K562 (cell line): ENCODE data around the gene CHD5. TPM values are rescaled to one million over a fixed set of nuclear protein-coding genes. Genes with fewer than 3 reads are reported as not detected.
A peak's percentile ranks its signal among the peaks of the same experiment; 100 is the strongest.

Source experiments
- ATAC-seq: fragments of 200-7000 bp; cut with Tn5 transposase; 3 replicates; pipeline ENCODE4 v1.9.1; 2020; ENCODE audit warnings: moderate library complexity
- BruUV-seq: library from RNA; stranded (reverse); fragments of 400-500 nt; replicated peaks from 2 replicates; lab custom pipeline; 2021; lab: Mats Ljungman, UMichigan
- CTCF ChIA-PET: fragments of 300-600 bp; formaldehyde crosslinking; extraction: SDS; loops from one replicate; lab custom pipeline; 2021; ENCODE audit warnings: low intra/inter-chr PET ratio; lab: Yijun Ruan, JAX
- POLR2A ChIA-PET: fragments of 300-600, 350-650 bp; sonication (Branson Sonifier 250); formaldehyde crosslinking; extraction: SDS; loops from one replicate; lab custom pipeline; 2021; ENCODE audit warnings: antibody characterized with exemption, inconsistent platforms; lab: Yijun Ruan, JAX
- DNase-seq, 4 experiments: peaks; one replicate each; pipeline versions ENCODE4 v3.0.0 to v3.0.0-alpha.2; 2011 to 2018; ENCODE audit warnings: low spot score in 3 of 4, mixed read lengths in 3 of 4; ENCODE audit errors: extremely low read depth in 1 of 4
- FAIRE-seq: peaks from 2 replicates; lab custom pipeline; 2011; peaks lifted over from hg19 to GRCh38; lab: Jason Lieb, UNC
- H2AFZ ChIP-seq: 2 replicates; pipeline ENCODE4 v1.6.0; 2011; ENCODE audit warnings: low read depth, low read length, control low read depth, inconsistent platforms
- H3K27ac ChIP-seq: fragments of 200-600 bp; 3 replicates; pipeline ENCODE4 v1.8.0; 2011; ENCODE audit warnings: low read depth, mild to moderate bottlenecking, control low read depth, inconsistent platforms, low read length, moderate library complexity, mixed read lengths; ENCODE audit errors: extremely low read depth
- H3K27me3 ChIP-seq, 2 experiments: fragments of 300-600 bp in 1 of 2; 2 replicates in 1 of 2; 3 replicates in 1 of 2; pipeline versions ENCODE4 v1.6.0 to v1.8.0; 2011; ENCODE audit warnings: inconsistent platforms in 2 of 2, low read length in 2 of 2, mild to moderate bottlenecking in 1 of 2, mixed read lengths in 1 of 2, moderate library complexity in 1 of 2; ENCODE audit not compliant: control insufficient read depth in 2 of 2, insufficient read depth in 2 of 2
- H3K36me3 ChIP-seq: fragments of 300-600 bp; 3 replicates; pipeline ENCODE4 v1.8.0; 2011; ENCODE audit warnings: mild to moderate bottlenecking, low read length, inconsistent platforms; ENCODE audit not compliant: control insufficient read depth, insufficient read depth
- H3K4me1 ChIP-seq, 2 experiments: fragments of 200-600 bp in 1 of 2; replicated peaks in 1 of 2; 2 replicates in 1 of 2; 3 replicates in 1 of 2; pipeline versions ENCODE4 v1.5.1 to v1.8.0; 2011; ENCODE audit warnings: inconsistent platforms in 2 of 2, low read length in 2 of 2, mild to moderate bottlenecking in 1 of 2, mixed read lengths in 1 of 2, moderate library complexity in 1 of 2; ENCODE audit not compliant: control insufficient read depth in 2 of 2, insufficient read depth in 2 of 2
- H3K4me2 ChIP-seq: 2 replicates; pipeline ENCODE4 v1.6.1; 2011; ENCODE audit warnings: low read length, control low read depth, inconsistent platforms, mixed read lengths; ENCODE audit not compliant: insufficient read depth
- H3K4me3 ChIP-seq: fragments of 200-600 bp; sonication (generic), shearing (Covaris generic); 2 replicates; pipeline ENCODE4 v1.5.1; 2016; ENCODE audit warnings: control low read depth, inconsistent platforms
- H3K79me2 ChIP-seq: fragments of 200-600 bp; 3 replicates; pipeline ENCODE4 v1.8.0; 2011; ENCODE audit warnings: low read length, inconsistent platforms; ENCODE audit not compliant: control insufficient read depth, insufficient read depth
- H3K9ac ChIP-seq, 2 experiments: 2 replicates each; pipeline versions ENCODE4 v1.6.0 to v1.6.1; 2011; ENCODE audit warnings: low read depth in 2 of 2, low read length in 2 of 2, control low read depth in 1 of 2, inconsistent platforms in 1 of 2, mild to moderate bottlenecking in 1 of 2, mixed read lengths in 1 of 2; ENCODE audit not compliant: insufficient read depth in 1 of 2
- H3K9me1 ChIP-seq: one replicate; pipeline ENCODE4 v1.6.0; 2011; ENCODE audit warnings: inconsistent platforms, mild to moderate bottlenecking, low read length, moderate library complexity; ENCODE audit not compliant: control insufficient read depth, insufficient read depth
- H3K9me3 ChIP-seq: replicated peaks from 2 replicates; pipeline ENCODE4 v1.5.1; 2011; ENCODE audit warnings: low read depth, low read length, inconsistent platforms; ENCODE audit not compliant: control insufficient read depth, insufficient read depth
- H4K20me1 ChIP-seq: replicated peaks from 2 replicates; pipeline ENCODE4 v1.6.1; 2011; ENCODE audit warnings: low read length, inconsistent platforms, mixed read lengths; ENCODE audit not compliant: control insufficient read depth, insufficient read depth
- C11orf30 ChIP-seq: fragments of 450-650 bp; IDR thresholded peaks from 2 replicates; pipeline ENCODE4 v1.6.1; 2016; ENCODE audit warnings: low read depth, mild to moderate bottlenecking
- CBX3 ChIP-seq, 2 experiments: IDR thresholded peaks; 1 replicate in 1 of 2; 2 replicates in 1 of 2; pipeline ENCODE4 v1.6.1; 2012; ENCODE audit warnings: inconsistent platforms in 2 of 2, low read length in 2 of 2, borderline replicate concordance in 1 of 2, control low read depth in 1 of 2
- E2F6 ChIP-seq, 2 experiments: IDR thresholded peaks; 2 replicates each; pipeline ENCODE4 v1.6.1; 2011; ENCODE audit warnings: borderline replicate concordance in 1 of 2, control low read depth in 1 of 2, low read depth in 1 of 2, low read length in 1 of 2, mild to moderate bottlenecking in 1 of 2, mixed read lengths in 1 of 2, moderate library complexity in 1 of 2; ENCODE audit not compliant: insufficient read depth in 1 of 2, insufficient read length in 1 of 2, poor library complexity in 1 of 2, severe bottlenecking in 1 of 2; ENCODE audit errors: extremely low read depth in 1 of 2
- NRF1 ChIP-seq, 2 experiments: fragments of 450-650 bp; IDR thresholded peaks in 1 of 2; conservative IDR thresholded peaks in 1 of 2; 2 replicates each; pipeline ENCODE4 v1.6.1; 2014; ENCODE audit warnings: mild to moderate bottlenecking in 2 of 2
- PHB2 ChIP-seq: fragments of 450-650 bp; IDR thresholded peaks from 2 replicates; pipeline ENCODE4 v1.6.1; 2017; ENCODE audit warnings: low read depth
- PKNOX1 ChIP-seq: fragments of 450-650 bp; IDR thresholded peaks from 2 replicates; pipeline ENCODE4 v1.6.1; 2016
- RAD51 ChIP-seq: fragments of 450-650 bp; IDR thresholded peaks from 2 replicates; pipeline ENCODE4 v1.7.1; 2016; ENCODE audit warnings: low read depth, mild to moderate bottlenecking, borderline replicate concordance
- RBFOX2 ChIP-seq: fragments of 200-400 bp; formaldehyde crosslinking; IDR thresholded peaks from 2 replicates; pipeline ENCODE4 v1.6.1; 2017; ENCODE audit warnings: low read depth, mild to moderate bottlenecking, low read length, moderate library complexity
- SAP30 ChIP-seq: fragments of 200-600 bp; sonication (generic); IDR thresholded peaks from 2 replicates; pipeline ENCODE4 v1.6.1; 2012; ENCODE audit warnings: borderline replicate concordance, low read depth, mild to moderate bottlenecking, moderate library complexity, low read length, control low read depth, inconsistent platforms; ENCODE audit not compliant: insufficient read depth, poor library complexity, severe bottlenecking
- TAF1 ChIP-seq: IDR thresholded peaks from 2 replicates; pipeline ENCODE4 v1.6.1; 2011; ENCODE audit warnings: mild to moderate bottlenecking, low read length, moderate library complexity; ENCODE audit not compliant: insufficient read depth, control insufficient read depth, severe bottlenecking; ENCODE audit errors: extremely low read depth
- THAP12 ChIP-seq: fragments of 250-450 bp; sonication (Bioruptor Pico); IDR thresholded peaks from 2 replicates; pipeline ENCODE4 v1.9.0; 2021; ENCODE audit warnings: mild to moderate bottlenecking, inconsistent platforms
- USF1 ChIP-seq: sonication (generic); formaldehyde crosslinking; IDR thresholded peaks from 2 replicates; pipeline ENCODE4 v1.9.0; 2022; ENCODE audit warnings: mild to moderate bottlenecking, missing genetic modification reagents
- ZNF263 ChIP-seq: sonication (generic); formaldehyde crosslinking; IDR thresholded peaks from 2 replicates; pipeline ENCODE4 v1.8.0; 2022; ENCODE audit warnings: mild to moderate bottlenecking, missing genetic modification reagents, borderline replicate concordance
- ZSCAN29 ChIP-seq: fragments of 450-650 bp; IDR thresholded peaks from 2 replicates; pipeline ENCODE4 v1.6.1; 2017
- WGBS: fragments of 100-300 bp; shearing (Covaris generic); methylation state at CpG from one replicate; pipeline ENCODE4 v1.1.6; 2016; ENCODE audit warnings: low coverage, mixed read lengths; ENCODE audit not compliant: insufficient coverage; ENCODE audit errors: missing lambda C conversion rate; 5-methylcytosine and 5-hydroxymethylcytosine counted together
- in situ Hi-C: fragments of 300-500 bp; cut with MboI; formaldehyde crosslinking; loops from 4 replicates; pipeline ENCODE4 v1.15.0; 2018; ENCODE audit warnings: inconsistent platforms, mixed read lengths
- intact Hi-C: fragments of 100-400 bp; cut with micrococcal nuclease; formaldehyde crosslinking; loops from 2 replicates; pipeline ENCODE4 v1.14.2; 2022
- polyA plus RNA-seq, 8 experiments: library from polyadenylated mRNA; depleted of rRNA in 4 of 8; stranded (reverse) in 5 of 8; unstranded in 3 of 8; fragments of >200 nt; fragmentation: Nextera tagmentation in 2 of 8; fragmentation: Illumina TruSeq in 1 of 8; extraction: Ambion mirVana in 2 of 8; extraction: Trizol in 1 of 8; gene quantifications; 2 replicates each; pipeline versions ENCODE4 v1.2.1 to v1.2.3, GENCODE V29; 2011 to 2014; ENCODE audit warnings: inconsistent platforms in 1 of 8, missing spikeins in 1 of 8
- total RNA-seq, 7 experiments: library from RNA; depleted of rRNA in 6 of 7; stranded (reverse); fragments of >200 nt in 6 of 7; fragmentation: Illumina TruSeq in 2 of 7; extraction: Trizol in 2 of 7; gene quantifications; 2 replicates each; pipeline versions ENCODE4 v1.2.1 to v1.2.3, GENCODE V29; 2011 to 2021; ENCODE audit warnings: low replicate concordance in 1 of 7

CHD5 gene
- total and polyA plus RNA-seq, 9 of the 15 experiments (the other 6 are each of a cell fraction or from before 2014, with no cell fraction given): 0.03 to 0.52 (median 0.11) TPM; not detected in 2

GRCh38 chr1:6148497-6149241, 31.5 kb downstream of the CHD5 start:
- BruUV-seq: no TSS peak
- no peaks in the 10 kb centered on the region for H3K79me2 ChIP-seq
- peak overlapping the region; percentile 86 for H3K4me2 ChIP-seq
- peak; percentile 80 for FAIRE-seq
- peaks cover 42% of the 10 kb centered on the region for H4K20me1 ChIP-seq
- in situ Hi-C loops (no loop called here), intact Hi-C loops (no loop called here)
- peak overlapping the region; percentile 97 for H2AFZ ChIP-seq
- H3K36me3 ChIP-seq: no peaks in the 10 kb centered on the region
- peak overlapping the region; percentile 21 for H3K4me3 ChIP-seq
- WGBS: 2% methylated on average over 25 of the region's 53 CpGs
- no peak overlapping the region for H3K27ac ChIP-seq
- H3K27me3 ChIP-seq: peaks cover 36 to 82% of the 10 kb centered on the region in 2 experiments; a peak in 4 of 5 replicates
- peaks cover 7 to 22% of the 10 kb centered on the region in 2 experiments; a peak in 3 of 5 replicates for H3K4me1 ChIP-seq
- peak; percentile 86 to 100 (median 99) for DNase-seq
- peak overlapping the region in 1 of 2 experiments; percentile 78; a peak in 2 of 4 replicates for H3K9ac ChIP-seq
- ATAC-seq: peak; percentile 99
- ChIA-PET POLR2A (interaction anchor here (0.5 to 1.5 kb wide), 4 partner anchors 14 to 91 kb away, joined by 3 to 4 read pairs (median 3); no protein-coding TSS in a partner anchor), CTCF (no interaction called here)
- no peaks in the 10 kb centered on the region for H3K9me3 ChIP-seq
- peaks cover 5% of the 10 kb centered on the region for H3K9me1 ChIP-seq
- TF ChIP-seq C11orf30: no peak
- TF ChIP-seq E2F6 (IDR thresholded peaks at IDR 0.05; ENCODE audit: borderline replicate concordance in 1 of 2, extremely low read depth in 1 of 2, insufficient read depth in 1 of 2, insufficient read length in 1 of 2, low read depth in 1 of 2, low read length in 1 of 2, poor library complexity in 1 of 2, severe bottlenecking in 1 of 2): peak; percentile 93 to 97
- TF ChIP-seq PKNOX1: peak; percentile 13; the same call in 1 of the 2 replicates
- no peak for TF ChIP-seq SAP30
- 0 out of 2 replicates have a peak, but pooled peaks have one; percentile 23 for TF ChIP-seq RBFOX2
- TF ChIP-seq TAF1: no peak
- TF ChIP-seq ZSCAN29: no peak
- TF ChIP-seq ZNF263: peak; percentile 90
- peak; percentile 62 for TF ChIP-seq USF1
- no peak for TF ChIP-seq PHB2
- TF ChIP-seq RAD51: peak; percentile 52
- TF ChIP-seq THAP12 (CRISPR knock-in tag): no peak
- TF ChIP-seq CBX3 (IDR thresholded peaks at IDR 0.05; ENCODE audit: borderline replicate concordance in 1 of 2, low read length in 2 of 2): peak in 1 of 2 experiments; percentile 72; a peak in 1 of 3 replicates
- peak in 1 of 2 experiments; percentile 46; a peak in 2 of 4 replicates for TF ChIP-seq NRF1 (conservative IDR thresholded peaks at IDR 0.05 in 1 of 2, IDR thresholded peaks at IDR 0.05 in 1 of 2)
